H9 (cell line): ENCODE measurements around the gene TTC28. TPM values are rescaled to one million over a fixed set of nuclear protein-coding genes. Genes with fewer than 3 reads are reported as not detected.

Experiments used
- DNase-seq: peaks from one replicate; pipeline ENCODE4 v3.0.0-alpha.2; 2017
- H2AFZ ChIP-seq: one replicate; pipeline ENCODE4 v1.6.1; 2013; ENCODE audit warnings: mild to moderate bottlenecking, low read length, control low read depth, moderate library complexity
- H2AK5ac ChIP-seq: 2 replicates; pipeline ENCODE4 v1.6.1; 2013; ENCODE audit warnings: low read length, control low read depth, mixed read lengths; ENCODE audit not compliant: insufficient read length
- H2BK120ac ChIP-seq: one replicate; pipeline ENCODE4 v1.6.1; 2013; ENCODE audit warnings: low read depth, mild to moderate bottlenecking, low read length, control low read depth, inconsistent platforms; ENCODE audit not compliant: poor library complexity, severe bottlenecking
- H2BK12ac ChIP-seq: 2 replicates; pipeline ENCODE4 v1.6.1; 2013; ENCODE audit warnings: low read length, control low read depth, mixed read lengths, low read depth; ENCODE audit not compliant: insufficient read length
- H2BK15ac ChIP-seq: 2 replicates; pipeline ENCODE4 v1.6.1; 2013; ENCODE audit warnings: low read depth, low read length, control low read depth
- H2BK20ac ChIP-seq: one replicate; pipeline ENCODE4 v1.6.1; 2013; ENCODE audit warnings: low read depth, mild to moderate bottlenecking, low read length, control low read depth, inconsistent platforms; ENCODE audit not compliant: poor library complexity, severe bottlenecking
- H2BK5ac ChIP-seq: 2 replicates; pipeline ENCODE4 v1.6.1; 2013; ENCODE audit warnings: low read length, control low read depth, mixed read lengths; ENCODE audit not compliant: insufficient read length
- H3K14ac ChIP-seq: 2 replicates; pipeline ENCODE4 v1.6.1; 2013; ENCODE audit warnings: low read length, control low read depth; ENCODE audit not compliant: insufficient read depth
- H3K18ac ChIP-seq: 2 replicates; pipeline ENCODE4 v1.6.1; 2013; ENCODE audit warnings: low read depth, mild to moderate bottlenecking, mixed read lengths, low read length, control low read depth; ENCODE audit not compliant: insufficient read length
- H3K23ac ChIP-seq: 2 replicates; pipeline ENCODE4 v1.6.1; 2013; ENCODE audit warnings: low read length, control low read depth, mixed read lengths, low read depth; ENCODE audit not compliant: insufficient read length
- H3K23me2 ChIP-seq: 2 replicates; pipeline ENCODE4 v1.6.1; 2013; ENCODE audit warnings: low read depth, mild to moderate bottlenecking, mixed read lengths, low read length, control low read depth; ENCODE audit not compliant: insufficient read length, poor library complexity, severe bottlenecking
- H3K27ac ChIP-seq: 2 replicates; pipeline ENCODE4 v1.5.1; 2013; ENCODE audit warnings: low read length, control low read depth, mixed read lengths, low read depth; ENCODE audit not compliant: insufficient read length
- H3K27me3 ChIP-seq: 2 replicates; pipeline ENCODE4 v1.6.1; 2013; ENCODE audit warnings: low read length, control low read depth, inconsistent platforms; ENCODE audit not compliant: insufficient read depth
- H3K4ac ChIP-seq: 2 replicates; pipeline ENCODE4 v1.6.1; 2013; ENCODE audit warnings: low read depth, mild to moderate bottlenecking, control low read depth, inconsistent platforms, low read length, moderate library complexity
- H3K4me1 ChIP-seq: 2 replicates; pipeline ENCODE4 v1.6.1; 2013; ENCODE audit warnings: low read length, control low read depth, inconsistent platforms; ENCODE audit not compliant: insufficient read depth
- H3K4me2 ChIP-seq: 2 replicates; pipeline ENCODE4 v1.6.1; 2013; ENCODE audit warnings: low read length, control low read depth, mixed read lengths; ENCODE audit not compliant: insufficient read length, insufficient read depth
- H3K56ac ChIP-seq: 2 replicates; pipeline ENCODE4 v1.6.1; 2013; ENCODE audit warnings: low read depth, mild to moderate bottlenecking, mixed read lengths, low read length, control low read depth; ENCODE audit not compliant: insufficient read length
- H3K79me1 ChIP-seq: 2 replicates; pipeline ENCODE4 v1.6.1; 2013; ENCODE audit warnings: low read depth, mild to moderate bottlenecking, moderate library complexity, low read length, control low read depth, inconsistent platforms; ENCODE audit not compliant: insufficient read depth, poor library complexity, severe bottlenecking
- H3K79me2 ChIP-seq: 2 replicates; pipeline ENCODE4 v1.6.1; 2013; ENCODE audit warnings: low read length, control low read depth, inconsistent platforms; ENCODE audit not compliant: insufficient read depth
- H3K9ac ChIP-seq: 2 replicates; pipeline ENCODE4 v1.6.1; 2013; ENCODE audit warnings: low read length, control low read depth, mixed read lengths; ENCODE audit not compliant: insufficient read length; ENCODE audit errors: extremely low read depth
- H3K9me3 ChIP-seq: one replicate; pipeline ENCODE4 v1.6.1; 2013; ENCODE audit warnings: low read depth, low read length, inconsistent platforms; ENCODE audit not compliant: control insufficient read depth
- H3T11ph ChIP-seq: one replicate; pipeline ENCODE4 v1.6.1; 2013; ENCODE audit warnings: mild to moderate bottlenecking, low read length, control low read depth, inconsistent platforms
- H4K20me1 ChIP-seq: one replicate; pipeline ENCODE4 v1.6.1; 2013; ENCODE audit not compliant: control insufficient read depth, insufficient read length, insufficient read depth
- H4K5ac ChIP-seq: 2 replicates; pipeline ENCODE4 v1.6.1; 2013; ENCODE audit warnings: low read depth, mild to moderate bottlenecking, mixed read lengths, low read length, control low read depth; ENCODE audit not compliant: insufficient read length
- H4K8ac ChIP-seq: replicated peaks from 2 replicates; pipeline ENCODE4 v1.6.1; 2013; ENCODE audit warnings: low read length, control low read depth, mixed read lengths, low read depth; ENCODE audit not compliant: insufficient read length
- H4K91ac ChIP-seq: 2 replicates; pipeline ENCODE4 v1.6.1; 2013; ENCODE audit warnings: low read depth, mild to moderate bottlenecking, moderate library complexity, mixed read lengths, low read length, control low read depth; ENCODE audit not compliant: insufficient read length
- H3K27ac Mint-ChIP-seq, 3 experiments: 2 replicates in 2 of 3; 3 replicates in 1 of 3; pipeline ENCODE4 v1.8.0; 2020 to 2021; ENCODE audit warnings: mixed read lengths in 3 of 3, mild to moderate bottlenecking in 1 of 3, moderate library complexity in 1 of 3
- H3K27me3 Mint-ChIP-seq: 2 replicates; pipeline ENCODE4 v1.8.0; 2021; ENCODE audit warnings: low read depth, mild to moderate bottlenecking, moderate library complexity, mixed read lengths
- H3K36me3 Mint-ChIP-seq, 3 experiments: 2 replicates in 2 of 3; 3 replicates in 1 of 3; pipeline ENCODE4 v1.8.0; 2020 to 2021; ENCODE audit warnings: low read depth in 3 of 3, mixed read lengths in 3 of 3; ENCODE audit not compliant: insufficient read depth in 1 of 3
- H3K4me1 Mint-ChIP-seq, 2 experiments: 2 replicates each; pipeline ENCODE4 v1.8.0; 2020; ENCODE audit warnings: mixed read lengths in 2 of 2
- H3K4me3 Mint-ChIP-seq, 2 experiments: 2 replicates in 1 of 2; 3 replicates in 1 of 2; pipeline ENCODE4 v1.8.0; 2020 to 2021; ENCODE audit warnings: mild to moderate bottlenecking in 2 of 2, mixed read lengths in 2 of 2, moderate library complexity in 1 of 2
- H3K9me3 Mint-ChIP-seq, 2 experiments: 2 replicates in 1 of 2; 3 replicates in 1 of 2; pipeline ENCODE4 v1.8.0; 2020; ENCODE audit warnings: mild to moderate bottlenecking in 2 of 2, mixed read lengths in 2 of 2, moderate library complexity in 1 of 2
- CTCF ChIP-seq: fragments of 200-600 bp; sonication (generic); conservative IDR thresholded peaks from 3 replicates; pipeline ENCODE4 v1.8.0; 2021; ENCODE audit warnings: antibody characterized with exemption, mild to moderate bottlenecking
- WGBS: extraction: QIAGEN DNeasy Blood & Tissue Kit; methylation state at CpG from one replicate; pipeline ENCODE4 v1.1.7; 2013; ENCODE audit warnings: missing lambda C conversion rate, low lambda C conversion rate, mixed read lengths; ENCODE audit not compliant: insufficient read length; ENCODE audit errors: extremely low coverage; 5-methylcytosine and 5-hydroxymethylcytosine counted together
- total RNA-seq: library from RNA; stranded (reverse); gene quantifications from 2 replicates; pipeline ENCODE4 v1.2.1, GENCODE V29; 2021

Gene TTC28
- total RNA-seq, 1 experiment from 2014 or later, result 13.6 TPM

DNA sequence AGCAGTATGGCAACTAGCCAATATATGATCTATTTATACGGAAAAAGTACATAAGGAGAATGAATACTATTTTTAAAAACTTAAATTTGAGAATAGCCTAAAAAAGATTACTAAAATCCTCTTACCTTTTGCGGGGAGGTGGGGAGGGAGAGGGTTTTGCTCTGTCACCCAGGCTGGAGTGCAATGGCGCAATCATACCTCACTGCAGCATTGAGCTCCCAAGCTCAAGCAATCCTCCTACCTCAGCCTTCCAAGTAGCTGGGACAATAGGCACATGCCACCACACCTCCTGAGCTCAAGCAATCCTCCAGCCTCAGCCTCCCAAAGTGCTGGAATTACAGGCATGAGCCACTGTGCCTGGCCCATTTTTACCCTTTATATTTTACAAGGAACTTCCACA lies 82.0 kb downstream of the TTC28 start:
- no peaks in the 10 kb centered on the region for H4K20me1 ChIP-seq
- no peak overlapping the region for H3T11ph ChIP-seq
- no peaks in the 10 kb centered on the region for H3K4me1 Mint-ChIP-seq
- DNase-seq, result no peak
- no CpG with 5 or more reads among the region's 3 CpGs for WGBS
- H3K18ac ChIP-seq, result no peak overlapping the region
- H3K9me3 ChIP-seq, result no peaks in the 10 kb centered on the region
- H3K36me3 Mint-ChIP-seq, result no peaks in the 10 kb centered on the region
- no peak overlapping the region for H2BK12ac ChIP-seq
- H3K27me3 Mint-ChIP-seq, result no peaks in the 10 kb centered on the region
- H3K56ac ChIP-seq, result no peak overlapping the region
- H3K9me3 Mint-ChIP-seq, result no peaks in the 10 kb centered on the region
- H2BK120ac ChIP-seq, result no peak overlapping the region
- no peaks in the 10 kb centered on the region for H3K27me3 ChIP-seq
- H3K79me2 ChIP-seq, result no peaks in the 10 kb centered on the region
- H3K23me2 ChIP-seq, result no peaks in the 10 kb centered on the region
- no peak for TF ChIP-seq CTCF
- no peak overlapping the region for H3K14ac ChIP-seq
- no peak overlapping the region for H2BK5ac ChIP-seq
- no peak overlapping the region for H3K4me2 ChIP-seq
- H3K79me1 ChIP-seq, result no peaks in the 10 kb centered on the region
- no peak overlapping the region for H4K5ac ChIP-seq
- H3K27ac Mint-ChIP-seq, result no peak overlapping the region
- H2BK20ac ChIP-seq, result no peak overlapping the region
- H4K8ac ChIP-seq, result no peak overlapping the region
- H3K9ac ChIP-seq, result no peak overlapping the region
- H3K23ac ChIP-seq, result no peak overlapping the region
- no peak overlapping the region for H3K4ac ChIP-seq
- H2AK5ac ChIP-seq, result no peak overlapping the region
- no peak overlapping the region for H3K4me3 Mint-ChIP-seq
- no peak overlapping the region for H2BK15ac ChIP-seq
- no peak overlapping the region for H3K27ac ChIP-seq
- H4K91ac ChIP-seq, result no peak overlapping the region
- H2AFZ ChIP-seq, result no peak overlapping the region
- H3K4me1 ChIP-seq, result no peaks in the 10 kb centered on the region
